HCT116 (cell line): Measurements from ENCODE around the gene SLC35G4. TPM values are rescaled to one million over a fixed set of nuclear protein-coding genes. Genes with fewer than 3 reads are reported as not detected.

Experiments
- ATAC-seq: fragments of 200-7000 bp; cut with Tn5 transposase; 2 replicates; pipeline ENCODE4 v1.9.1; 2020; ENCODE audit warnings: mild to moderate bottlenecking, moderate library complexity
- BruUV-seq: library from RNA; stranded (reverse); fragments of 400-500 nt; replicated peaks from 2 replicates; lab custom pipeline; 2021; lab: Mats Ljungman, UMichigan
- CTCF ChIA-PET: fragments of 300-600 bp; sonication (Branson Sonifier 250); formaldehyde crosslinking; loops from one replicate; lab custom pipeline; 2021; ENCODE audit warnings: antibody characterized with exemption; lab: Charles Lee
- POLR2A ChIA-PET: fragments of 300-600, 350-600 bp; sonication (Branson Sonifier 250); formaldehyde crosslinking; loops from one replicate; lab custom pipeline; 2021; ENCODE audit warnings: antibody characterized with exemption; lab: Charles Lee
- RAD21 ChIA-PET, 2 experiments: fragments of 300-600 bp; sonication (Branson Sonifier 250); formaldehyde crosslinking; loops; one replicate each; lab custom pipeline; 2023; ENCODE audit warnings: low total read pairs in 2 of 2; ENCODE audit not compliant: uncharacterized antibody in 2 of 2, unreplicated experiment in 2 of 2, low non-redundant PET in 1 of 2; lab: Charles Lee
- DNase-seq: peaks from one replicate; pipeline ENCODE4 v3.0.0-alpha.2; 2010; ENCODE audit warnings: low read depth, low spot score
- H2AFZ ChIP-seq: fragments of 200-600 bp; shearing (Covaris generic), sonication (generic); 2 replicates; pipeline ENCODE4 v1.6.1; 2017; ENCODE audit warnings: low read depth, mixed run types, mixed read lengths, antibody characterized with exemption, low read length; ENCODE audit not compliant: poor library complexity, severe bottlenecking
- H3K27ac ChIP-seq: 2 replicates; pipeline ENCODE4 v1.5.1; 2012; ENCODE audit warnings: low read depth, low read length
- H3K27me3 ChIP-seq: fragments of 200-600 bp; sonication (generic); 2 replicates; pipeline ENCODE4 v1.6.1; 2016; ENCODE audit warnings: mixed run types, low read length, mixed read lengths; ENCODE audit not compliant: insufficient read depth
- H3K36me3 ChIP-seq, 2 experiments: fragments of 200-500 bp in 1 of 2; fragments of 200-600 bp in 1 of 2; sonication (Bioruptor generic) in 1 of 2; sonication (generic) in 1 of 2; 2 replicates each; pipeline versions ENCODE4 v1.5.1 to v1.6.1; 2014 to 2016; ENCODE audit warnings: low read length in 2 of 2, inconsistent platforms in 1 of 2, mixed read lengths in 1 of 2, mixed run types in 1 of 2; ENCODE audit not compliant: insufficient read depth in 2 of 2, control insufficient read depth in 1 of 2
- H3K4me1 ChIP-seq, 2 experiments: fragments of 200-600 bp in 1 of 2; sonication (generic) in 1 of 2; 2 replicates each; pipeline versions ENCODE4 v1.5.1 to v1.6.1; 2012 to 2017; ENCODE audit warnings: low read length in 2 of 2, inconsistent platforms in 1 of 2, mild to moderate bottlenecking in 1 of 2, mixed read lengths in 1 of 2, mixed run types in 1 of 2, moderate library complexity in 1 of 2; ENCODE audit not compliant: insufficient read depth in 2 of 2, control insufficient read depth in 1 of 2
- H3K4me2 ChIP-seq: fragments of 200-600 bp; sonication (generic); 2 replicates; pipeline ENCODE4 v1.6.1; 2017; ENCODE audit warnings: mixed run types, low read length, mixed read lengths
- H3K4me3 ChIP-seq, 2 experiments: fragments of 200-600 bp in 1 of 2; sonication (generic) in 1 of 2; replicated peaks in 1 of 2; 2 replicates each; pipeline ENCODE4 v1.5.1; 2011 to 2016; ENCODE audit warnings: low read length in 2 of 2, control low read depth in 1 of 2, low read depth in 1 of 2, mild to moderate bottlenecking in 1 of 2, mixed read lengths in 1 of 2, mixed run types in 1 of 2
- H3K79me2 ChIP-seq: fragments of 200-600 bp; sonication (generic); 2 replicates; pipeline ENCODE4 v1.6.1; 2017; ENCODE audit warnings: mild to moderate bottlenecking, mixed run types, low read length, moderate library complexity, mixed read lengths; ENCODE audit not compliant: insufficient read depth
- H3K9ac ChIP-seq: fragments of 200-600 bp; sonication (generic); 2 replicates; pipeline ENCODE4 v1.6.1; 2016; ENCODE audit warnings: low read length, mixed read lengths
- H3K9me2 ChIP-seq: fragments of 200-600 bp; sonication (generic), shearing (Covaris generic); 2 replicates; pipeline ENCODE4 v1.6.1; 2017; ENCODE audit warnings: mixed run types, mild to moderate bottlenecking, moderate library complexity; ENCODE audit not compliant: insufficient read depth
- H3K9me3 ChIP-seq, 2 experiments: fragments of 200-500 bp in 1 of 2; fragments of 200-600 bp in 1 of 2; sonication (Bioruptor generic) in 1 of 2; sonication (generic) in 1 of 2; 2 replicates each; pipeline ENCODE4 v1.6.1; 2014 to 2017; ENCODE audit warnings: low read length in 2 of 2, mixed read lengths in 2 of 2, inconsistent platforms in 1 of 2, low read depth in 1 of 2, mild to moderate bottlenecking in 1 of 2, mixed run types in 1 of 2, moderate library complexity in 1 of 2; ENCODE audit not compliant: control insufficient read depth in 1 of 2, insufficient read depth in 1 of 2
- H4K20me1 ChIP-seq: fragments of 200-600 bp; sonication (generic), shearing (Covaris generic); 2 replicates; pipeline ENCODE4 v1.6.1; 2017; ENCODE audit warnings: mixed run types, mild to moderate bottlenecking, moderate library complexity; ENCODE audit not compliant: insufficient read depth
- CBX3 ChIP-seq: IDR thresholded peaks from 2 replicates; pipeline ENCODE4 v1.6.1; 2012; ENCODE audit warnings: low read depth
- CTCF ChIP-seq, 3 experiments: fragments of 200-600 bp in 1 of 3; sonication (generic) in 1 of 3; IDR thresholded peaks in 2 of 3; conservative IDR thresholded peaks in 1 of 3; 2 replicates each; pipeline ENCODE4 v1.5.1; 2012 to 2017; ENCODE audit warnings: low read depth in 2 of 3, low read length in 2 of 3, antibody characterized with exemption in 1 of 3, borderline replicate concordance in 1 of 3, control low read depth in 1 of 3, mild to moderate bottlenecking in 1 of 3, mixed read lengths in 1 of 3, mixed run types in 1 of 3, moderate library complexity in 1 of 3; ENCODE audit not compliant: insufficient read depth in 1 of 3
- EGR1 ChIP-seq: IDR thresholded peaks from 2 replicates; pipeline ENCODE4 v1.6.1; 2012; ENCODE audit warnings: low read depth
- ELF1 ChIP-seq: IDR thresholded peaks from 2 replicates; pipeline ENCODE4 v1.6.1; 2012; ENCODE audit warnings: low read depth, borderline replicate concordance
- EZH2phosphoT487 ChIP-seq: fragments of 200-600 bp; IDR thresholded peaks from 2 replicates; pipeline ENCODE4 v1.6.1; 2018; ENCODE audit warnings: antibody characterized with exemption, borderline replicate concordance
- FOSL1 ChIP-seq: IDR thresholded peaks from 2 replicates; pipeline ENCODE4 v1.6.1; 2012; ENCODE audit warnings: low read depth
- POLR2A ChIP-seq: IDR thresholded peaks from 2 replicates; pipeline ENCODE4 v1.7.0; 2011; ENCODE audit warnings: borderline replicate concordance; ENCODE audit not compliant: insufficient read depth, insufficient read length; ENCODE audit errors: extremely low read depth
- POLR2AphosphoS5 ChIP-seq: IDR thresholded peaks from 2 replicates; pipeline ENCODE4 v1.6.1; 2011; ENCODE audit warnings: mild to moderate bottlenecking, low read depth, low read length, moderate library complexity
- RAD21 ChIP-seq: IDR thresholded peaks from 2 replicates; pipeline ENCODE4 v1.6.1; 2012; ENCODE audit warnings: low read depth, mild to moderate bottlenecking
- SP1 ChIP-seq: IDR thresholded peaks from 2 replicates; pipeline ENCODE4 v1.6.1; 2012; ENCODE audit warnings: low read depth
- TCF7L2 ChIP-seq: IDR thresholded peaks from 2 replicates; pipeline ENCODE4 v1.7.0; 2011; ENCODE audit warnings: borderline replicate concordance, inconsistent platforms; ENCODE audit not compliant: insufficient read depth, insufficient read length; ENCODE audit errors: extremely low read depth
- ZNF274 ChIP-seq: fragments of 200-500 bp; sonication (Bioruptor generic); IDR thresholded peaks from 2 replicates; pipeline ENCODE4 v1.6.1; 2014; ENCODE audit warnings: mild to moderate bottlenecking, low read depth, low read length, inconsistent platforms
- intact Hi-C: fragments of 100-400 bp; cut with micrococcal nuclease; formaldehyde crosslinking; loops from 2 replicates; pipeline ENCODE4 v1.10.0; 2022
- total RNA-seq: library from RNA; stranded (reverse); gene quantifications from one replicate; pipeline ENCODE4 v1.2.1, GENCODE V29; 2021; ENCODE audit not compliant: unreplicated experiment

SLC35G4 gene
- total RNA-seq, 1 experiment from 2014 or later: not detected

GRCh38 chr18:11570073-11570588 lies 39.3 kb upstream of the SLC35G4 start (continued):
- no peak for TF ChIP-seq CTCF (IDR thresholded peaks at IDR 0.05 in 2 of 3, conservative IDR thresholded peaks at IDR 0.05 in 1 of 3; ENCODE audit: borderline replicate concordance in 1 of 3, insufficient read depth in 1 of 3, low read depth in 2 of 3, low read length in 2 of 3)
- no peak for TF ChIP-seq EGR1
- no peak for TF ChIP-seq RAD21
- no peak for TF ChIP-seq ELF1
- TF ChIP-seq POLR2AphosphoS5: no peak
- no peak for TF ChIP-seq FOSL1
- TF ChIP-seq SP1: no peak
- no peak for TF ChIP-seq EZH2phosphoT487
- no peak for TF ChIP-seq CBX3
- no peak for TF ChIP-seq ZNF274
- TF ChIP-seq TCF7L2: no peak

GRCh38 chr18:11570769-11571412 lies 38.5 kb upstream of the SLC35G4 start:
- H2AFZ ChIP-seq: no peak overlapping the region
- ChIA-PET POLR2A (no interaction called here), RAD21 (no interaction called here), CTCF (interaction anchor here (1.2 kb wide), 1 partner anchor 58 kb away, joined by 4 read pairs; no protein-coding TSS in a partner anchor)
- no peak for DNase-seq
- H3K27ac ChIP-seq: no peak overlapping the region
- H3K9ac ChIP-seq: no peak overlapping the region
- no peak overlapping the region for H3K4me3 ChIP-seq
- H3K79me2 ChIP-seq: no peaks in the 10 kb centered on the region
- intact Hi-C loops: loop anchor here (10.0 kb wide), 1 partner anchor 56 kb away; no protein-coding TSS in a partner anchor
- no peaks in the 10 kb centered on the region for H4K20me1 ChIP-seq
- BruUV-seq: no TSS peak
- no peaks in the 10 kb centered on the region for H3K4me1 ChIP-seq
- H3K9me2 ChIP-seq: no peaks in the 10 kb centered on the region
- H3K4me2 ChIP-seq: no peak overlapping the region
- H3K27me3 ChIP-seq: peaks cover 50% of the 10 kb centered on the region
- H3K36me3 ChIP-seq: no peaks in the 10 kb centered on the region
- peak; percentile 50; the same call in 1 of the 2 replicates for ATAC-seq
- TF ChIP-seq CTCF (IDR thresholded peaks at IDR 0.05 in 2 of 3, conservative IDR thresholded peaks at IDR 0.05 in 1 of 3; ENCODE audit: borderline replicate concordance in 1 of 3, insufficient read depth in 1 of 3, low read depth in 2 of 3, low read length in 2 of 3) (peak in 2 of 3 experiments; percentile 17 to 52; a peak in 3 of 6 replicates), POLR2A (no peak), EGR1 (no peak), TCF7L2 (peak; percentile 53), ELF1 (no peak), RAD21 (peak; percentile 38)
- H3K9me3 ChIP-seq: no peaks in the 10 kb centered on the region
